Left hindlimb (tissue), 1 donor: ENCODE data around the gene CYP3A4.

Experiments used
- DNase-seq: peaks from one replicate; pipeline ENCODE4 v3.0.0-alpha.2; 2018

CYP3A4 gene

DNA sequence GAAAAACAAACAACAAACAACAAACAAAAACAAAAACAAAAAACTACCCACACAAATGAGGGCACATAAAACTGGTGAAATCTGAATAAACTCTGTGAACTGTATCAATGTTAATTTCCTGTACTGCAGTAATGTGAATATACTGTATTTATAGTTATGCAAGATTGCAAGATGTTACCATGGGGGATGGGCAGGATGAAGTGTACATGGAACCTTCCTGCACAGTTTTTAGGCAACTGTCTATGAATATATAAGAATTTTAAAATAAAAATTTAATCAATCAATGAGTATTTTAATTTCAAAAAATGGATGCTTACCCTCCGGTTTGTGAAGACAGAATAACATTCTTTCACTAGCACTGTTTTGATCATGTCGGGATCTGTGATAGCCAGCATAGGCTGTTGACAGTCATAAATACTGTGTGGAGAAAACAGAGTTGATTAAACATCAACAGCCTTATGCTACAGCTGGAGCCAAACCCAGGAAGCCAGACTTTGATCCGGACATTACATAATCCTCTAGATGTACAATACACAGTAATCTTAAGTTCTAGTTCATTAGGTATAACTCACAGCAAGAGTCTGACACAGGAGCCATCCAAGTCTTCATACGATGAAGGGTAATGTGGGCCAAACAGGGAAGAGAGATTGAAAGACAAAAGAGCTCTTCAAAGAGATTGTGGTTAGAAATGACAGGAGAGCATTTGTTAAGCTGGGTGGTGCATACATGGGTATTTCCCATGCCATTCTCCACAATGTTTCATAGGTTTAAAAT lies 63.8 kb downstream of the CYP3A4 start:
- DNase-seq, result no peak

DNA sequence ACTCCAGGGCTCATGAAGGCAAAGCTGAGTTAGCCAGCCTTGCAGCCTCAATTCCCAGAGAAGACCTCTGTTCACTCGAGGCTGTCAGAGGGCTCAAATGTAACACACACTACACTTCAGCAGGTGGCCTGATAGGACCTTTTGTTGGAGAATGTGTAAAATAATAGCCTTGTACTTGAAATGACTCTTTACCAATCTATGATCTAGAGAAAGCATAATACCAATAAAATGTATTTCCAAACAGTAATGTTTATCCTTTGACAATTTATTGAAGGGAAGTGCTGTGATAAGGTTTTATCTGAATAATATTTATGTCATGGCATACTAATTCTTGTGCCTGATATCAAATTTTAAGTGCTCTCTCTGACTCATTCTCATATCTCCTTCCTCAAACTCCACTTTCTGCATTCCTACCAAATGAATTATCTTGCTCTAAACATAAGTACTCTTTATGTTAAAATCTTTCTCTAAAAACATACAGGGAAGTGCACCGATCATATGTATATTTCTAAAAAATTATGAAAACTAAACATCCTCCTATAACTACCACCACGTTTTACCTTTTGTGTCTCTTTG lies 69.9 kb downstream of the CYP3A4 start:
- DNase-seq, result no peak

DNA sequence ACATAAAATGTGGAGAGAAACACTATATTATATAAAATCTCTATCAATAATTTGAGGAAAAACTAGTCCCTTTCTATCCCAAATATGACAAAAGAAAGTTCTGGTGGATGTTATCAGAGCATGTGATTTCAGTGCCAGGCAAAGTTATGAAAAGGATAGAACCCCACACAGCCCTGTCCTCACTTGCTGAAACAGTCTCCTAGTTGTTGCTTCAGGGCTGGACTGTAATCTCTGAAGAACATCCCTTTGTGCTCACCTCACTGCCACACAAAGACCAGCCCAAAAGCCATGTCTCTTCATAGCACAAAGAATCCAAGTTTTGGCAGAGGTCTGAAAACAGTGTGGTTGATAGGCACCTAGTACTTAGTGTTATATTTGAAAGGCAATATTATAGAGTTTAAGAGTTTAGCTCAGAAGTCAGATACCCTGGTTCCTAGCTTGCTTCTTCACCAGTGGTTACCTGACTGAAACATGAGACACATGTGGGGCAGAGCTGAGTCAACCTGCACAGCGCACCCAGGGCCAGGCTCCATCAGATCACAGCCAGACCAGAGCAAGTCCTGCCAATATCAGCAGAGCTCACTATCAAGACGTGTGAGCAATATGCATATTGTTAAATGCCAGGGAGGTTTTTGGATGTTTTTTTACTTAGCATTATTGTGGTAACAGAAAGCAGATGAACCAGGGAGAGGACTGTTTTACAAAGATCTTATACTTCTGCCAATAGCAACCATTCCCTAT lies 74.0 kb downstream of the CYP3A4 start:
- no peak for DNase-seq

DNA sequence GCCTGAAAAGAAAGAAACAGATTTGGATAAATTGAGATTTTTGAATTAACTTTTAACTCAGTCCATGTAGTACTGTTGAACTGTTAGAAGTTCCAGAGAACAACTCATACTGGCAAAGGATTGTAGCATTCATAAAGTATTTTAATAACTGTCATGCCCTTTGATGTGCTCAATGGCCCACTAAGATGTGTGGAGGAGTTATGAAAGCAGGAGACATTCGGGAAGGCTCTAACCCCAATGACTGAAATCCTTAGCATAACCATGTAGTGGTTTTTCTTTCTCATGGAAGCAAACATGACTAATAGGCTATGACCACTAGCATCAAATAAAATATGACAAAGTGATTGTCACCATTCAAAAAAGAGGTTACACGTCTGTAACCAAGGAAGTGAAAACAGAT lies 74.7 kb downstream of the CYP3A4 start:
- no peak for DNase-seq

DNA sequence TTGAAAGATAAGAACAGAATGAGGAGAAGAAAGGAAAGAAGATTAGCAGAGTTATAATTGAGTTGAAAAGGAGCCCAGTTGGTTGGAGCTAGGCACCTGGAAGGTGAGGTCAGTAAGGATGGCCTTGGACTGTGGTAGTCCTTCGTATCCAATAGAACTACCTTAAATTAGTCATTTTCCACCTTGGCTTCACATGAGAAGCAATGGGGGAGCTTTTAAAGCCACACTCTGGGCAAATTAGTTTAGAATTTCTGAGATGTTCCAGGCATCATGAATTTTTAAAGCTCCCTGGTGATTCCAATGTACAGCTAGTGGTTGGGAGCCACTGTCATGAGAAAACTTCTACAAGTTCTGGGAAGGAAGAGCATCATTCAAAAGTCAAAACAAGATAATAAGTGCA lies 76.9 kb downstream of the CYP3A4 start:
- DNase-seq, result no peak
